Stomach (tissue), 4 donors: ENCODE data around the gene SRC.

Experiments
- EP300 ChIP-seq: sonication (generic); formaldehyde crosslinking; IDR thresholded peaks from one replicate; pipeline ENCODE4 v1.6.1; 2017; ENCODE audit warnings: antibody characterized with exemption
- POLR2A ChIP-seq, 4 donors: fragments of 450-650 bp; IDR thresholded peaks; one replicate each; pipeline ENCODE4 v1.6.1; 2016; ENCODE audit warnings: antibody characterized with exemption in 4 of 4, control low read depth in 2 of 4, mild to moderate bottlenecking in 1 of 4, moderate library complexity in 1 of 4
- POLR2AphosphoS5 ChIP-seq, 3 donors: sonication (generic); formaldehyde crosslinking; IDR thresholded peaks; one replicate each; pipeline ENCODE4 v1.6.1; 2016; ENCODE audit warnings: antibody characterized with exemption in 3 of 3
- TF ChIP-seq, protein P1 (sequence below), 7 experiments: fragments of 450-650 bp in 4 of 7; fragments of 200-600 bp in 3 of 7; sonication (generic) in 3 of 7; IDR thresholded peaks; one replicate each; pipeline ENCODE4 v1.5.1; 2016 to 2019; ENCODE audit warnings: antibody characterized with exemption in 7 of 7, control low read depth in 2 of 7, mild to moderate bottlenecking in 1 of 7

DNA sequence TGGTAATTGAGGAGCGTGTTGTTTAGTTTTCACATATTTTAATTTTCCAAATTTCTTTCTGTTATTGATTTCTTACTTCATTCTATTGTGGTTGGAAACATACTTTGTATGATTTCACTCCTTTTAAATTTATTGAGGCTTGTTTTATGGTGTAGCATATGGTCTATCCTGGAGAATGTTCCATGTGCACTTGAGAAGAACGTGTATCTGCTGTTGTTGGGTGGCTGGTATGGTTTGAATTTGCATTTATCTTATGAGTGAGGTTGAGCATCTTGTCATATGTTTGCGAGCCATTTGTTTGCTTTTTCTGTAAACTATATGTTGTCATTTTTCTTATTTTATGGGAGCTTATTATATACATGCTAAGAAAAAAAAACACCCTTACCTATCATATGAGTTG is 26.5 kb downstream of the SRC start:
- no peak for TF ChIP-seq POLR2A (IDR thresholded peaks at IDR 0.05)
- TF ChIP-seq, protein P1, sequence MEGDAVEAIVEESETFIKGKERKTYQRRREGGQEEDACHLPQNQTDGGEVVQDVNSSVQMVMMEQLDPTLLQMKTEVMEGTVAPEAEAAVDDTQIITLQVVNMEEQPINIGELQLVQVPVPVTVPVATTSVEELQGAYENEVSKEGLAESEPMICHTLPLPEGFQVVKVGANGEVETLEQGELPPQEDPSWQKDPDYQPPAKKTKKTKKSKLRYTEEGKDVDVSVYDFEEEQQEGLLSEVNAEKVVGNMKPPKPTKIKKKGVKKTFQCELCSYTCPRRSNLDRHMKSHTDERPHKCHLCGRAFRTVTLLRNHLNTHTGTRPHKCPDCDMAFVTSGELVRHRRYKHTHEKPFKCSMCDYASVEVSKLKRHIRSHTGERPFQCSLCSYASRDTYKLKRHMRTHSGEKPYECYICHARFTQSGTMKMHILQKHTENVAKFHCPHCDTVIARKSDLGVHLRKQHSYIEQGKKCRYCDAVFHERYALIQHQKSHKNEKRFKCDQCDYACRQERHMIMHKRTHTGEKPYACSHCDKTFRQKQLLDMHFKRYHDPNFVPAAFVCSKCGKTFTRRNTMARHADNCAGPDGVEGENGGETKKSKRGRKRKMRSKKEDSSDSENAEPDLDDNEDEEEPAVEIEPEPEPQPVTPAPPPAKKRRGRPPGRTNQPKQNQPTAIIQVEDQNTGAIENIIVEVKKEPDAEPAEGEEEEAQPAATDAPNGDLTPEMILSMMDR (IDR thresholded peaks at IDR 0.05) = no peak
- TF ChIP-seq EP300 = no peak
- TF ChIP-seq POLR2AphosphoS5 (IDR thresholded peaks at IDR 0.05) = no peak
